22Rv1 (cell line): ENCODE results near the gene ZNF223.

ENCODE experiments used
- H3K27ac ChIP-seq: fragments of 450-650 bp; 2 replicates; pipeline ENCODE4 v1.5.1; 2017
- ZFX ChIP-seq: fragments of 450-650 bp; IDR thresholded peaks from 2 replicates; pipeline ENCODE4 v1.6.1; 2017; ENCODE audit warnings: antibody characterized with exemption, borderline replicate concordance
- TF ChIP-seq, protein P1 (sequence below): fragments of 450-650 bp; IDR thresholded peaks from 2 replicates; pipeline ENCODE4 v1.5.1; 2017; ENCODE audit warnings: mild to moderate bottlenecking

Gene ZNF223

GRCh38 chr19:44112802-44113137 lies 60.9 kb downstream of the ZNF223 start:
- TF ChIP-seq, protein P1, sequence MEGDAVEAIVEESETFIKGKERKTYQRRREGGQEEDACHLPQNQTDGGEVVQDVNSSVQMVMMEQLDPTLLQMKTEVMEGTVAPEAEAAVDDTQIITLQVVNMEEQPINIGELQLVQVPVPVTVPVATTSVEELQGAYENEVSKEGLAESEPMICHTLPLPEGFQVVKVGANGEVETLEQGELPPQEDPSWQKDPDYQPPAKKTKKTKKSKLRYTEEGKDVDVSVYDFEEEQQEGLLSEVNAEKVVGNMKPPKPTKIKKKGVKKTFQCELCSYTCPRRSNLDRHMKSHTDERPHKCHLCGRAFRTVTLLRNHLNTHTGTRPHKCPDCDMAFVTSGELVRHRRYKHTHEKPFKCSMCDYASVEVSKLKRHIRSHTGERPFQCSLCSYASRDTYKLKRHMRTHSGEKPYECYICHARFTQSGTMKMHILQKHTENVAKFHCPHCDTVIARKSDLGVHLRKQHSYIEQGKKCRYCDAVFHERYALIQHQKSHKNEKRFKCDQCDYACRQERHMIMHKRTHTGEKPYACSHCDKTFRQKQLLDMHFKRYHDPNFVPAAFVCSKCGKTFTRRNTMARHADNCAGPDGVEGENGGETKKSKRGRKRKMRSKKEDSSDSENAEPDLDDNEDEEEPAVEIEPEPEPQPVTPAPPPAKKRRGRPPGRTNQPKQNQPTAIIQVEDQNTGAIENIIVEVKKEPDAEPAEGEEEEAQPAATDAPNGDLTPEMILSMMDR, result no peak
- peak overlapping the region; percentile 65 for H3K27ac ChIP-seq

- H3K27ac ChIP-seq, result peak within 1 kb of the TSS; percentile 65
- no peak for TF ChIP-seq ZFX
- TF ChIP-seq, protein P1, result no peak
Observed at GRCh38 chr19:44113138-44113783, 61.4 kb downstream of the ZNF223 start, which contains the start of gene ZNF225. TSS of gene ZNF225 (plus strand) at chr19:44113399. CDS start at chr19:44115828, 2,429 bp downstream.

GRCh38 chr19:44113784-44114390 lies 62.1 kb downstream of the ZNF223 start:
- TF ChIP-seq, protein P1, result no peak
- no peak for TF ChIP-seq ZFX
- H3K27ac ChIP-seq, result peak overlapping the region; percentile 65; the same call in 1 of the 2 replicates
